ENCODE results near the gene MBD3. TPM values are rescaled to one million over a fixed set of nuclear protein-coding genes. Genes with fewer than 3 reads are reported as not detected.

The MBD3 gene
- total RNA-seq, 5 donors from 2014 or later (not counting 1 experiment from before 2014, with no cell fraction given), result 51.8 to 80.3 (median 75.5) TPM

Other genes starting within 250 kb of the MBD3 start
- 10 to 100 TPM; 50.3 to 85.5 (median 79.6) TPM for gene NDUFS7, start 209.0 kb downstream of the MBD3 start, total RNA-seq
- gene GAMT, start 191.3 kb downstream of the MBD3 start, total RNA-seq, result 10 to 100 TPM; 11.8 to 18.1 (median 13.7) TPM
- gene DAZAP1, start 185.3 kb downstream of the MBD3 start, total RNA-seq, result 100 to 1,000 TPM; 153 to 170 (median 161) TPM
- gene RPS15, start 154.5 kb downstream of the MBD3 start, total RNA-seq, result 1,000 to 10,000 TPM; 1,731 to 2,353 (median 2,282) TPM
- gene APC2, start 142.7 kb downstream of the MBD3 start, total RNA-seq, result under 1 TPM; 0.08 to 0.29 (median 0.13) TPM
- gene C19orf25, start 113.7 kb downstream of the MBD3 start, total RNA-seq, result 10 to 100 TPM; 30.8 to 76.2 (median 71.4) TPM
- gene PCSK4, start 102.5 kb downstream of the MBD3 start, total RNA-seq, result 1 to 10 TPM; 5.2 to 9.8 (median 5.6) TPM
- gene REEP6, start 101.7 kb downstream of the MBD3 start, total RNA-seq, result 1 to 10 TPM; 2.2 to 6.9 (median 5.5) TPM
- gene ADAMTSL5, start 79.8 kb downstream of the MBD3 start, total RNA-seq, result 1 to 10 TPM; 5.7 to 7.9 (median 6.9) TPM
- not detected for gene PLK5, start 68.8 kb downstream of the MBD3 start, total RNA-seq
- gene MEX3D, start 24.5 kb downstream of the MBD3 start, total RNA-seq, result 1 to 10 TPM; 2.1 to 7.7 (median 6.2) TPM
- gene UQCR11, start 12.6 kb upstream of the MBD3 start, total RNA-seq, result 100 to 1,000 TPM; 127 to 168 (median 148) TPM
- gene TCF3, start 59.8 kb upstream of the MBD3 start, total RNA-seq, result 100 to 1,000 TPM in 2 of 5 donors, 10 to 100 TPM in 3; 63.3 to 107 (median 94.6) TPM
- under 1 TPM in 2 of 5 donors, not detected in 3; 0.03 TPM for gene ONECUT3, start 160.6 kb upstream of the MBD3 start, total RNA-seq
- 1 to 10 TPM; 3.5 to 5.7 (median 4.0) TPM for gene ATP8B3, start 219.4 kb upstream of the MBD3 start, total RNA-seq

All from T-cell (primary cell).